CD4-positive, alpha-beta T cell treated with Interferon gamma for 1 hour (primary cell): ENCODE data around the gene MLIP.
"Not testable (repeated sequence)": the region's sequence is repeated elsewhere in the genome, so short reads cannot be mapped to it uniquely, and the experiment has no call there.

Experiments used
- DNase-seq: peaks from one replicate; pipeline ENCODE4 v3.0.0-alpha.2; 2020

MLIP gene

DNA sequence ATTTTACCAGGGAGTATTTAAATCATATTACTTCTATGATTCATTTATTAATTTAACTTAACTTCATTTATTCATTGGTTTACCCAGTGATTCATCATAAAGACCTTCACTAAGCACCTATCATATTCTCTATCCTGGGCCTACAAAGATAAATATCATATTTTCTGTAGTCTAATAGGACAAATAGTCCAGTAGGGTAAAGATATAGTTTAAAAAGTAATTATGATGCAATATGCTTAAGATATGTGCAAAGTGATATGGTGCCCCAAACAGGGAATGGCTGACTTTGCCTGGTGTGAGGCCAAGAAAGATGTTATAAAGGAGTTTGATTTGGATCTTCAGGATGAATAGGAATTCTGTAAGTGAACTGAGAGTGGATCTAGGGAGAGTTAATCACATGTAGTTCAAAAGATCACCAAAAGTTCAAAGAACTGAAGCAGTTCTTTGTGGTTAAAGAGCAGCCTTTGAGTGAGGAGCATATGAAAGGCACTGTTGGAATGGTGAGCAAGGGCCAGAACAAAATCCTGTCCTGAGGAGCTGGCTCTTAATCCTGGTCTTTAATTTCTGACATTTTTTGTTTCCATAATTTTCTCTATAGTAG lies 45.5 kb downstream of the MLIP start:
- DNase-seq, result no peak

GRCh38 chr6:54157405-54157804 lies 46.2 kb downstream of the MLIP start:
- no peak for DNase-seq

DNA sequence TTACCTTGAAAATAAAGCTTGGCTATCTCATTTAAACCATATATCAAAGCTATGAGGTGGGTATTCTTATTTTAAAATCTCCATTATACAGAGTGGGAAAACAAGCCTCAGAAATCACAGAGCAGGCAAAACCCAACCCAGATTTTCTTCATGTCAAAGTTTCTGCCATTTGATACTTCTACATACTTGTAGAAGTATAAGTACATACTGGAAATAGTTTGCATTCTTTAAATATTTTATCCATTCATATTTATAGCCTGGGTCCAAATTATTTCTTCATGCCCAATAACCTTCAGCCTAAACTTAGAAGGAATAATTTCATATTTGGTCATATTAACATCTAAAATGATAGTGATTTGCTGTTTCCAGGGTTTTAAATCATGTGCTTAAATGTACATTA lies 61.8 kb downstream of the MLIP start:
- no peak for DNase-seq

- no peak for DNase-seq
Observed at GRCh38 chr6:54179152-54179551, 67.9 kb downstream of the MLIP start.

DNA sequence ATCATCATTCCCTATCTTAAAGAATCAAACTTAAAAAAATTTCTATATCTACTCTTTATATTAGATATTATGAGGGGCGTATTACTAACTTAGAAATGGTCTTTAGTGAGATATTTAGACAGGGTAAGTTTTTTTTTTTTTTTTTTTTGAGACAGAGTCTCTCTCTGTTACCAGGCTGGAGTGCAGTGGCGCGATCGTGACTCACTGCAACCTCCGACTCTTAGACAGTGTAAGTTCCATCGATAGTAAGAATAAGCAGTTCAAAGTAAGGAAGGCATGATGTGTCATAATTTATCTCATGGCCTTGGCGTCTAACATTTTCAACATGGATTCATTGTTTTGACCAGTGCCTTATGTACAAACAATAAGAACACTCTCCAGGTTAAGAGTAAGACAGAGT lies 72.4 kb downstream of the MLIP start:
- DNase-seq, result no peak

DNA sequence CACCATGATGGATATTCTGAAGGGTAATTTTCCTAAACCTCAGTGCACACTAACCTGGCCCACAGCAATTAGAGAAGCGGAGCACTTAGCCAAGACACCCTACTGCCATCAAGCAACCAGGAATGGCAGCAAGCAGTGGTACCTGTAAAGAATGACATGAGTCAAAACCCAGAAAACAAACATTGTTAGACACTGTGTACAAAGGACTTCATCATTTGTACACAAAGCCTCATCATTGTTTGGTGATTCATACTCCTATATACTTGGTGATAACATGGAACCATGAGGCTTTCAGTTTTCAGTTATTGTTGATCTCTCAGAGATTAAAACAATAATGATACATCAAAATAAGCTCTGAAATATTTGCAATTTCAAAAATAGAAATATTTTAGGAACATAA lies 74.6 kb downstream of the MLIP start:
- DNase-seq, result no peak

DNA sequence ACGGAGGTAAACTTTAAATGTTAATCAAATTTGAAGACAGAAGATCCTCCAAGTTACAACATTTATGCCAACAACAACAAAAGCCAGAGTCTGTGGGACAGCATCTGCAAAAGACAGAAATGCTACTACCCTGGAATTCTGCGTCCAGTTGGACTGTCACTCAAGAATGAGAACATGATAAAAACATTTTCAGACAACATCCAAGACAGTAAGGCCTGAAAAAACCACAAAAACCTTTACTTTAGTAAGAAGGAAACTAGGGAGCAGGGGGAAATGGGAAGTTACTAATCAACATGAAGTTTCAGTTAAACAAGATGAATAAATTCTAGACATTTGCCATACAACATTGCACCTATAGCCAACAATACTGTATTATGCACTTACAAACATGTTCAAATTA lies 77.6 kb downstream of the MLIP start:
- DNase-seq, result no peak

GRCh38 chr6:54191461-54191860 lies 80.2 kb downstream of the MLIP start:
- DNase-seq, result no peak

GRCh38 chr6:54192993-54193392 lies 81.8 kb downstream of the MLIP start:
- no peak for DNase-seq

- no peak for DNase-seq
Observed at GRCh38 chr6:54193560-54193959, 82.3 kb downstream of the MLIP start.

DNA sequence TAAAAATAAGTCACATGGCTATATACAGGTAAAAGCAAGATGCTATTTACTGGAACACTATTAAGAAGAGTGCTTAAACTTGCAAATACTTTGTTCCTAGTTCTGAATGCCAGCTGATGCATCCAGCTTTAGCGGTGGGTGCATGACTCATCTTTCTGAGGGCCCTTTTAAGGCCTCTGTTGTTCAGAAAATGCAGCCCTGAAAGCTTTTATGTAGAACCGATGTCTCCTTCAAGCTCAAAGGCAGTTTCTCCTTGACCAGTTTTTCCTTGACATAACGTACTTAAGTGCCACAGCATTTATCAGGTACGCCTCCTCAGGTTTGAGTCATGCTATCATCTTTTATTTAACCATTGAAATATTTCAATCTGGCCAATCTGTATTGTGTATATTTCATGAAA lies 82.8 kb downstream of the MLIP start:
- no peak for DNase-seq

GRCh38 chr6:54195637-54196036 lies 84.4 kb downstream of the MLIP start:
- DNase-seq, result no peak

DNA sequence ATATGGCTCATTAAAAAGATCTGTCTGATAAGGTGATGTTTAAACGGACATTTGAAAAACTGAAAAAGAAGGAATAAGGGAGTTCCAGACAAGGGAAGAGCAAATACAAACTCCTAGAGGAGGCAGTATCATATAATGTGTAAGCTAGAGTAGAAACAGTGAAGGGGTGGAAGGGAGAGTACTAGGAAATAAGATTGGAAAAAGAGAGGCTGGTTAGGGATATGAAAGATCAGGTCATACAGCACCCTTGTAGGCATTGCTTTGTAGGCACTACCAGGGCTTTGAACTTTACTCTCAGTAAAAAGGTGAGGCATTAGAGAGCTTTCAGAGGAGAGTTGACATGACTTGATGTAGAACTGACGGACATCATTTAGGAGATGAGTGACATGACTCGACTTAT lies 85.7 kb downstream of the MLIP start:
- DNase-seq, result no peak

- no peak for DNase-seq
Observed at GRCh38 chr6:54198134-54198533, 86.9 kb downstream of the MLIP start.

GRCh38 chr6:54203474-54204035 lies 92.3 kb downstream of the MLIP start:
- not testable (repeated sequence) for DNase-seq

DNA sequence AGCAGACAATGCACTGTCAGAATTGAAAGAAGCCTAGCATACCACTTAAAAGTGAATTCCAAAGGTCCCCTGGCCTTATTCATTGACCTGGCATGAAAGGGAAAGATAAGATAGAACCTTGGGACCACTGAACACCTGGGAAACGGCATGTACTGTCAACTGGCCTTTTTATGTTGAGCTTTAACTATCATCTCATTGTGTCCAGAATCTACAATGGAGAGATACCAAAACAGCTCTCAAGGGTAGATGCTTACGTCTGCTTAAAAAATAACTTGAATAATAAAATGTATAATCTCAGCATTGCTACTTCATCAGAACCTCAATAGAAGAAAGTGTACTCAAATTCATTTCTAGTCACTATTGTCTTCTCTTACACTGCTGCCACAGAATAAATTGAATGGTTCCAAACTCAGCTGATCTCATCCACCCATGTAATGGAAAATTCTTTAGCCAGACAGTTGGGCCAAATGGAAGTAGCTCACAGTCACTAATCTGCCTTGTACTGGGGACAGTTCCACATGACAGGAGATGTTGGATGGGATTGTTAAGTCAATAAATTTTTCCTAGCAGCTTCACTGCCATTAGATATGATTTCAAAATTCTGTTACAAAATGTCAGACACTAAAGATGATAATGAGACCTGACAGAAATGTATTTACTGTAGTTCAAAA lies 93.8 kb downstream of the MLIP start:
- no peak for DNase-seq

DNA sequence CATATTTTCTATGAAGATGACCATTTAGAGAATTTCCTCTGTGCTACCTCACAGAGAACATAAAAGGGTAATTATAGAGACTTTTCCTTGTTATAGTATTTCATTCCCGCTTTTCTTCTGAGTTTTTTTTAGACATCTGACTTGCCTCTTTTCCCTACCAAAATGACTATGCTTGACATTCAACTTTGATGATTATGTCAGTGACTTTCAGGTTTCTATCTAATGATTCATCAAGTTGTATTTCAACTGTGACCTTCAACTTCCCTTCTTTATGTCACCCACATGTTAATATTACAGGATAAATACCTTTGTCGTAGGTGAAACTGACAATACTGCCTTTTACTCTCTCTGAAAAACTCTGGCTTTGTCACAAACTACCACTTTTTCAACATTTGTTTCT lies 95.3 kb downstream of the MLIP start:
- DNase-seq, result no peak

- not testable (repeated sequence) for DNase-seq
Observed at GRCh38 chr6:54209983-54210382, 98.7 kb downstream of the MLIP start.

DNA sequence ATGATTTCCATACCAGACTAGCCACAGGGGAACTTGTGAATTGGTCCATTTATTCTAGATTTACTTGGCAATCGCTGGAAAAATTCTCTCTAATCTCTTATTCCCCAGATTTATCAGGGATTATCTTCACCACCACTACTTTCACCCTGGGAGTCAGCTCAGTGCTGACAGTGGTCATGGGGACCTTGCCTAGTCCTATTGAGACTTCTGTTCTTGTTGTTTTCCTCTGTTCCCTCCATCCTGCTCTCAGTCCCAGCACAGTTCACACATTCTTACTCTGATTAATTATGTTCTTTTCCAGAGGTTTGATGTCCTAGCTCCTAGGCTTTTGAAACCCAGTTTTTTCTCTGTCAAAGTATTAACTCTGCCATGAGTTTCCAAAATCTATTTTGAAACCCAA lies 103.0 kb downstream of the MLIP start:
- no peak for DNase-seq

DNA sequence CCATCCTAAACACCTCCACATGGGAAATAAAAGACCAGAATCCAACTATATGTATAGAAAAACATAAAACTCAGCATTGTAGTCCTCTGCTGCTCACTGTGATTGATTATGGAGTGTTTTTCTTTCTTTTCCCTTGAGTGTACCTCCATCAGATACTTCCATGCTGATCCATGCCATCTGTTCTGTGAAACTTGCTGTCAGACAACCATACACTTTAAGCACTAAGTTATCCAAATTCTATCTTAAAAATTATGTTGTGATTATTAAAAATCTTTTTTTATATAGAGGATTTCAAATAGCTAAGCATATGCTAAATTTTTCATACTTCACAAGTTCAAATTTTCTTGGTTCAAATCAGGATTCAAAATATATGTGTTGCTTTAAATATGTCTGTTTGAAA lies 105.1 kb downstream of the MLIP start:
- DNase-seq, result no peak

DNA sequence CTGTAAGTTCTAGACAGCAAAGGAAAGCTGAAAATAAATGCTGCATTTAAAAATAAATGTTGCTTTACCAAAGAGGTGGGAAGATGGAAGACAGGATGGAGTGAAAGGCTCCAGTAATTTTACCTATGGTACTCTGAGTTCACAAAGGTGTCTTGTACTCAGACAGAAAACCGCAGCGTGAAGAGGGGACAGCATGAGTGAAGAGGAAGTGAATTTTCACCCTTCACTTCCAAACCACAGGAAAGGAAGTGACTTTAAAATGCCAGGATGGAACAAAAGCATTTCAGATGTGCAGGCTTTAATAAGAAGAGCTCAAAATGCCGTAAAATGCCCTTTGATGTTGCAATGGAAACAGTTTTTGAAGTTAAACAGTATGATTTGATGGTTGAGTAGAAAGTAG lies 105.8 kb downstream of the MLIP start:
- no peak for DNase-seq

DNA sequence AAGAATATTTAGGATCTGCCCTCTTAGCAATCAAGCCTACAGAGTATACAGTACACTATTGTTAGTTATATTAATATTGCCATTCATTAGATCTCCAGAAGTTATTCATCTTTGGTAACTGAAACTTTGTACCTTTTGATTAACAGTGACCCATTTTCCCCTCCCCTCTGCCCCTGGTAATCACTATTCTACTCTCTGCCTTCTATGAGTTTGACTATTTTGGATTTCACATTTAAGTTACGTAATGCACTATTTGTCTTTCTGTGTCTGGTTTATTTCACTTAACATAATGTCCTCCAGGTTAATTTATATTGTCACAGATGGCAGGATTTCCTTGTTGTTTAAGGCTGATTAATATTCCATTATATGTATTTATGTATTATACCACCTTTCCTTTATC lies 111.0 kb downstream of the MLIP start:
- DNase-seq, result no peak

DNA sequence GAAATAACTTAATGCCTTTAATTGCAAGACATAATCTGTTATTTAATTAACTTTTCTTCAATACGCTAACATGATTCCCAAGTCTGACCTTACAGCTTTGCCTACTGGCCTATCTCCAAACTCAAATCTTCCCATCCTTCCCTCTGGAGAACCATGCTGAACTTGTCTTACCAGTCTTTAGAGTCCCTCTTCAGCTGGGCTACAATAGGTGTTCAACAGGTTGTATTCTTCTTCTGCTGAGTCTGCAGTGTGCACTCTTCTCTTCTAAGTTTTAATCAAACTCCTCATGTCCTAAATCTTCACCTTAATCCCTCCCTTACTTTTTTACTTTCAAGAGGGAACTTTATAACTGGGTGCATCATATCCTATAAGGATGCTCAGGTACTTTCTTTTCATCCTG lies 121.5 kb downstream of the MLIP start:
- DNase-seq, result no peak

- DNase-seq, result no peak
Observed at GRCh38 chr6:54234539-54234938, 123.3 kb downstream of the MLIP start.

DNA sequence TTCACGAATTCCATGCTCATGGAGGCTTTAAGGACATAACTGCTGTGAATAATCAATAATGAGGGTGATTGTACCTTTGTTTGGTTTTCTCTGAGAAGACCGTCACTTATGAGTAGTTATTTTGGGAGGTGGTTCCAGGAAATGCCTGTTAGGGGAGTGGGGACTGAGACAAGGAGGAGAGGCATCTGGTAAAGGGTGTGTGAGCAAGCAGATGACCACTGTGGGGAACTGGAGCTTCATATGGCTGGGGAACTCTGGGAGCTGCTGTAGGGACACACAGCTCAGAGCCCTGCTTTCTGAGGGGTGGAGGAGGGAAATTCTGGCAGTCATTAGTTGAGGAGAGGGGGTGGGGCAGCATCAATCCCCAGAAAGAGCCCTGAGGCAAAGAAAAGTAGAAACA lies 125.7 kb downstream of the MLIP start:
- DNase-seq, result no peak
